Renal pelvis (tissue), 4 donors: Measurements from ENCODE around the gene UBAC1. TPM values are rescaled to one million over a fixed set of nuclear protein-coding genes. Genes with fewer than 3 reads are reported as not detected.
"Not testable (repeated sequence)": the region's sequence is repeated elsewhere in the genome, so short reads cannot be mapped to it uniquely, and the experiment has no call there.

ENCODE experiments used
- DNase-seq: peaks from one replicate; pipeline ENCODE4 v3.0.0-alpha.2; 2013
- polyA plus RNA-seq, 3 donors: library from polyadenylated mRNA; unstranded; fragments of 120-200 nt; gene quantifications; one replicate each; pipeline ENCODE4 v1.2.1, GENCODE V29; 2013; ENCODE audit not compliant: insufficient read length in 3 of 3

The UBAC1 gene
- polyA plus RNA-seq, 3 donors = 32.7 to 38.1 (median 32.8) TPM

DNA sequence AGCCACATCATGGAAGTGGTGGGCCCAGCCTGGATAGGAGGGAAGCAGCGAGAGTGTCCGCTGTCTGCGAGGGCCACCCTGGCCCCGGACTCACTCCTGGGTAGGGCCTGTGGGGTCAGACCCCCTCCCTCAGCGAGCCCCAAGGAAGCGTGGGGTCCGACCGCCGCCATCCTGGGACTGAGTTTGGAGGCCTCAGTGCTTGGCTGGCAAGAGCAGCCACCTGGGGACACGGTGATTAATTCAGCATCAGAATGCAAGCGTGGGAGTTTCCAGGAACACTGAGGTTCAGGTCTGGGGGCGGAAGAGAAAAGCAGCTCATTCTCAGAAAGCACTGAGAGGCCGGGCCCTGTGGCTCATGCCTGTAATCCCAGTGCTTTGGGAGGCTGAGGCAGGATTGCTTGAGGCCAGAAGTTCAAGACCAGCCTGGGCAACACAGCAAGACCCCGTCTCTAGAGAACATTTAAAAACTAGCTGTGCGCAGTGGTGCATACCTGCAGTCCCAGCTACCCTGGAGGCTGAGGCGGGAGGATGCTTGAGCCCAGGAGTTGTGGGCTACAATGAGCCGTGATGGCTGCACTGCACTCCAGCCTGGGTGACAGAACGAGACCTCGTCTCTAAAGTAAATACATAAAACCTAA is 35.6 kb downstream of the UBAC1 start:
- no peak for DNase-seq

DNA sequence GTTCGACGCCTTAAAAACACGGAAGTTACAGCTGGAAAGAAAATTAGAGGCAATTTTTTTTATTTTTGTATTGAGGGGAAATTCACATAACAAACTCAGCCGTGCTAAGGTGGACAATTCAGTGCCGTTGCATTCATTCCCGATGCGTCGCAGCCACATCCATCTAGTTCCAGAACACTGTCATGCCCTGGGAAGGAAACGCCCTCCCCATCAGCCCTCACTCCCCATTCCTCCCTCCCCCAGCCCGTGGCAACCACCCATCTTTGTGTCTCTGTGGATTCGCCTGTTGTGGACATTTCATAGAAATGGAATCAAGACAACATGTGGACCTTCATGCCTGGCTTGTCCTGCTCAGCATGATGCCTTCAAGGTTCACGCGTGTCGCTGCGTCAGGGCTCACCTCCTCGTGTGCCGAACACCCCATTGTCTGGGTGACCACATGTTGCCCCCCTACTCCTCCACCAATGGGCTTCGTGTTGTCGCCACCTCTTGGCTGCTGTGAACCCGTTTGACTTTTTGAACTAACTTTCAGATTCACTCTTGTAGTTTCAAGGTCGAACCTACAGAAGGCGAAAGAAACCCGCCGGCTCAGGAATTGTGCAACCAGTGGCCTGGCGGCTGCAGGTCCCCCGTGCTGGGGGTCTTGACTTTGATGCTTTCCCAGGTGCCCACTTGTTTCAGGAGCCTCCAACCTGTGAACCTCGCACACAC is 36.4 kb downstream of the UBAC1 start:
- no peak for DNase-seq

DNA sequence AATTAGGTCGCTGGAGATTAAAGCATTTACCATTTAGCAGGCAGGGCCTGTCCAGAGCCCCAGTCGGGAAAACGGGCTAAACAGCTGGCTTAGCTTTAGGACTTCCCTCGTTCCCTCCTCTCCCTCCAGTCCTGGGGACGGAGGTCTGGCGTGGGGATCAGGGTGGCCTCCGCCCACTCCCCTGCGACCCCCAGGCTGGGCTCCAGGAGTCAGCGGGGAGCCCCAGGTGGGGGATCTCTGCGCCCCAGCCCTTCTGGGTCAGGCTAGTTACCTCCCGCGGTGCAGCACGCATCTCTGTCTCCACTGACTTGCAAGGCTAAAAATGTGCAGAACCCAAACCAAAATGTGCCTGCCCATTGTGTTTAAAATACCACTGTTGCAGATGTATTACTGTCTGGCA is 37.7 kb downstream of the UBAC1 start:
- no peak for DNase-seq

- no peak for DNase-seq
These were observed 39.3 kb downstream of the UBAC1 start for GRCh38 chr9:135921749-135922310.

DNA sequence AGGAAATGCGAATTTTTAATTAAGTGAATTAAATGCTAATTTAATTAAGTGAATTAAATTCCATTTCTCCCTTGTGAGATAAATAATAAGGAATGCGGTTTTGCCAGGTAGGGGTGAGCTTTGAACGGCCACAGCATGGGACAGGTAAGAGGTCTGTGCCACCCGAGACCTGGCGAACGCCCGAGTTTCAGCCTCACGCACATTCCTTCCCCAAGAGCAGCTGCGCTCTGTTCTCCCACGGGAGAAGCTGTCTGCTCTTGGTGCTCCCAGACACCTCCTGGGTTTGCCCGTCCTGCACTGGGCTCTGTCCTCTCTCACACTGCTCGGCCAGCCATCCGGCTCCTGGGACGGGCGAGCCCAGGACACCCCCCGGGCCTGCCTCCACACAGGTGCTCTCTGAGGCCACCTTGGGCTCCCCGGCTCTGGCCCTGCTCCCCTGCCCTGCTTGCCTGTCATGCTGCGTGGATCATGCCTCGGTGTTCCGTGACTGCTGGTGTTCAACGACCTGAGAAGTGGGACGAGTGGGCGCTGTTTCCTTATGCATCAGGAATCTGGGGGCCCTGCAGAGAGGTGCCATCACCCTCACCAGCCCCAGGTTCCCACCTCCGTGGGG is 40.1 kb downstream of the UBAC1 start:
- no peak for DNase-seq

GRCh38 chr9:135920256-135920930 is 40.8 kb downstream of the UBAC1 start:
- no peak for DNase-seq

DNA sequence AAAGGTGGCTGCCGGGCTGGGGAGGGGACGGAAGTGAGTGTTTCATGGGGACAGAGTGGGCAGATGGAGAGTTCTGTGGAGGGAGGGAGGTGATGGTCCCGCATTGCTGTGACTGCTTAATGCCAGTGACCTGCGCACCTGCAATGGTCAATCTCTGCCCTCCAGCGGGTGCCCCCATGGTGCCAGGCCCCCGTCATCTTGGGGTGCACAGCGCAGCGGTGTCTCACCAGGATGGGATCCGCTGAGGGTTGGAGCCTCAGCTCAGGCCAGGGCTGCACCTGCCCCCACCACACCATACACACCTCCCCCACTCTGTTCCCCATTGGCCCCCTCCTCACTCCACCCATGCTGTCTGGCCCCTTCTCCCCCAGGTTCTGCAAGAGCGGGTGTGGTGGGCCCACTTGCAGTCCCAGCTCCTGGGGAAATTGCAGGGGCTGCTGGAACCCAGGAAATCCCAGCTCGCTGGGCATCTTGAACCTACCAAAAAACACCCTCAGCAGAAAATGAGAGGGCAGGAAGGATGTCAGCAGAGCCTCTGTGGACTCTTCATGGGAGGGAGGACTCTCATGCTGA is 41.8 kb downstream of the UBAC1 start:
- no peak for DNase-seq

DNA sequence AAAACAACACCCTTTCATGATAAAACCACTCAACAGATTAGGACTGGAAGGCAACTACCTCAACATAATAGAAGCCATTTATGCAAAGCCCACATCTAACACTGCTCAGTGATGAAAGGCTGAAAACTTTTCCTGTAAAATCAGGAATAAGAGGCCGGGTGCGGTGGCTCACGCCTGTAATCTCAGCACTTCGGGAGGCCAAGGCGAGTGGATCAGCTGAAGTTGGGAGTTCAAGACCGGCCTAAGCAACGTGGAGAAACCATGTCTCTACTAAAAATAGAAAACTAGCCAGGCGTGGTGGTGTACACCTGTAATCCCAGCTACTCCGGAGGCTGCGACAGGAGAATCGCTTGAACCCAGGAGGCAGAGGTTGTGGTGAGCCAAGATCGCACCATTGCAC is 44.9 kb downstream of the UBAC1 start:
- DNase-seq = not testable (repeated sequence)

GRCh38 chr9:135914921-135915320 is 46.3 kb downstream of the UBAC1 start:
- no peak for DNase-seq

DNA sequence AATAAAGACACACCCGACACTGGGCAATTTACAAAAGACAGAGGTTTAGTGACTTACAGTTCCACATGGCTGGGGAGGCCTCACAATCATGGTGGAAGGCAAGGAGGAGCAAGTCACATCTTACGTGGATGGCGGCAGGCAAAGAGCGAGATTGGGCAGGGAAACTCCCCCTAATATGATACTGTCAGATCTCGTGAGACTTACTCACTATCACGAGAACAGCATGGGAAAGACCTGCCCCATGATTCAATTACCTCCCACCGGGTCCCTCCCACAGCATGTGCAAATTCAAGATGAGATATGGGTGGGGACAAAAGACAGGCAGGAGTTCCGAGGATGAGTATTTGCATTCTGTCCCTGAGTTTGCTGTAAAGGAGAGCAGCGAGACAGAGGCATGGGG is 49.9 kb downstream of the UBAC1 start:
- not testable (repeated sequence) for DNase-seq

DNA sequence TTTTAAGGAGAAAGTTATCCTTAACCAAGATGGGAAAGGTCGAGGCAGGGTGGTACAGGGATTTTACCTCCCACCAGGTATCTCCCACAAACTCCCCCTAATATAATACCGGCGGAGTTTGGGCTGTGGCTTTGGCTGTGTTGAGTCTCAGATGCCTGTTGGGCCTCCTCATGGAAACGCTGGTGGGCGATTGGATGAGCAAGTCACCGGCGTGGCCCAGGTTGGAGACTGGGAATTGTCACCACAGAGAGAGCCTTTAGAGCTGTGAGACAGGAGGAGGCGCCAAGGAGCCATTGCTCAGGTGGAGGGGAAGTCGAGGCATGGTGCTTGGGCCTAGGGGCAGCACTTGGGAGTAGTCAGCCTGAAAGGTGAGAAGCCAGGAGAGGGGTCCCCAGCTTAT is 50.4 kb downstream of the UBAC1 start:
- DNase-seq = no peak

- DNase-seq = no peak
These were observed 51.0 kb downstream of the UBAC1 start for GRCh38 chr9:135910216-135910615.

GRCh38 chr9:135909371-135909770 is 51.8 kb downstream of the UBAC1 start:
- no peak for DNase-seq

DNA sequence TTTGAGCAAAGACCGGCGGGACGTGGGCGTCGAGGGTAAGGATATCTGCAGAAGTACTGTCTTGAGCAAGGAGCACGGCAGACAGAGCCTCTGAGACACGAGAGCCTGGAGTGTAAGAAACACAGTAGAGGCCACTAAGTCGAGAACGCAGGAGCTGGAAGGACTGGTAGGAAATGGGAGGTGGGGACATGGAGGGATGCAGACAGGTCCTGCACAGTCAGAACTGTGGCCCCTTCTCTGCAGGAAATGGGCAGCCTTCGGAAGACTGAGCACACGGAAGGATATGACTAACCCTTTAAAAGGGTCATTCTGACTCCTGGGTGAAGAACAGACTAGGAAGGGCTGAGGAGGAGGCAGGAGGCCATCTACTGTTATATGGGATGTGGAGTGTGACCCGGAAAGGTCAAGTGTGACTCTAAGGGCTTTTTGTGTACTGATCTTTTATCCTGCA is 52.4 kb downstream of the UBAC1 start:
- DNase-seq = no peak

DNA sequence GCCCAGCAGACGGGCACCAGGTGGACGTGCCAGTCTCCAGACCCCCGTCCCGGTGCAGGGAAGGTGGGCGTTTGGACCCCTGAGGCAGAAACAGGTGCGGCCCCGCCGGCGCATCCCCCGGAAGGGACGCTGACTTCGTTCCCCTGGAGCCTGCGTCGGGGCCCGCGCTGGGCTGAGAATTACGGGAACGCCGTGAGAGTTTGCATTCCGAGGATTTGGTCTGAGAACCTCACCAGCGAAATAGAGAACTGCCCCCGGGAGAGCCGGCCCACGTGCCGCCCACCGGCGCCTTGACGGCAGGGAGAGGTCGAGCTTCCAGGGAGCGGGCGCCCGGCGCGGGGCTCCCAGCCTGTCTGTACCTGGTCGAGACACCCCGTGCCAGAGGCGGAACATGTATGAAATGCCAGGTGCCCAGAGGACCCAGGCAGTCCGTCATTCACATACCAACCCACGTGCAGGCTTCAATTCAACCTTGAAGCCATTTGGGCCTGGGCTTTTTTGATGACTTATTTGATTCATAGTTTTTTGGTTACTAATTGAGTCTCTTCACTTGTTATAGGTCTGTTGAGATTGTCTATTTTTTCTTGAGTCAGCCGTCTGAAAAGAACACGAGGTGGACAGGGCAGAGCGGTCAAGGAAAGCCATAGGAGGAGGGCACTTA is 53.0 kb downstream of the UBAC1 start:
- DNase-seq = no peak

DNA sequence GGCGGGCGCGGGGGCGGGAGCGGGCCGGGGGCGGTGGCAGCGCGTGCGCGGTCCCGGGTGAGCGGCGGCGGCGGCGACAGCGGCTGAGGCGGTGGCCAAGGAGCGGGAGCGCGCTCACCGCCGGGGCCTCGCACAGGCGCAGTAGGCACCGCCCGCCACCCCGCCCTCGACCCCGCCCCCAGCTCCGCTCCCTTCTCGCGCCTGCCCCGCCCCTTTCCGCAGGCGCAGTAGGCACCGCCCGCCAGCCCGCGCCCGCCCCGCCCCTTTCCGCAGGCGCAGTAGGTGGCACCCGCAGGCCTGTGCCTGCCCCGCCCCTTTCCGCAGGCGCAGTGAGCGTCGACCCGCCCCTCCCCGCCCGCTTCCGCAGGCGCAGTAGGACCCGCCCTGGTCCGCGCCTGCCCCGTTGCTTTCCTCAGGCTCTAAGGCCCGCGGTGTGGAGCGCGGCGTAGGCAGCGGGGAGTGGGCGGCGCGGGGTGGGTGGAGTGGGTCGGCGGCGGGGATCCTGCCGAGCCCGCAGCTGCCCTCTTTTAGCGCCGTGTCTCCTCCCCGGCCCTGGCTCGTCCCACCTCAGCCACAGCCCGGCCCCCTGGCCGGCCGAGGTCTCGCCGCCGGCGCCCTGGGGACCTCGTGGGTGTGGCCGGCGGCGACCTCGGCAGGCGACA is 53.6 kb downstream of the UBAC1 start, which contains the start of gene CAMSAP1:
Gene CAMSAP1, minus strand, starts transcription at position 116 of the 662 bp plus-strand sequence. CDS start 387 bp downstream, outside the sequence.
- peak; percentile 93 for DNase-seq

GRCh38 chr9:135907006-135907430 is 54.2 kb downstream of the UBAC1 start:
- peak; percentile 24 for DNase-seq

DNA sequence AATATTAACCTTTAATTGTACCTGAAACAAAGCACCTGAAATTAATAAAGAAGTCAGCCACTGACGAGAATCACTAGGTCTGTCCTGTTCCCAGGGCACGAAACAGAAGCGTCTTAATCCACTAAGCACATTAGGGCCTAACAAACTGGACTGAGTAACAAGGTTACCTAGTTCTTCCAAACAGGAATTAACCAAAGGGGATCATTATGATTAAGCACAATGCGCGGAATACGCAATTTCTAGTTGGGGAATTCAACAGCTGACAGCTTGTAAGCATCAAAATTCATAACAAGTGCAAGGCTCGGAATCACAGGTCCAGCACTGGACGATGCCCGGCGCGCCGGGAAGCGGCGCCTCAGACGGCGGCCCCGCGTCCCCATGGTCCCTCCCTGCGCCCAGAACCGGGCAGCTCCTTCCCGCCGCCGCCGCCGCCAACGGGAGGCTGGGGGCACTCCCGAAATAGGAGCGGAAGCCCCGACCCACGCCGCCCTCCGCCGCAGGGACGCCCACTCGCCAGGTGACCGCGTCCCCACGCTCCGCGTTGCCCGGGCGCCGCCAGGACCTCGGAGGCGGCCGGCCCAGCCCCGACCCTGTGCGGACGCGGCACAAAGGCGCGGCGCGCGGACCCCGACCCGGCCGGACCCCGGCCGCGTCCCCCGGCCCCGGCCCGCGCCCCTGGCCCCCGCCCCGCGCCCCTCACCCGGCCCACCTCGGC is 54.7 kb downstream of the UBAC1 start:
- DNase-seq = peak; percentile 28

DNA sequence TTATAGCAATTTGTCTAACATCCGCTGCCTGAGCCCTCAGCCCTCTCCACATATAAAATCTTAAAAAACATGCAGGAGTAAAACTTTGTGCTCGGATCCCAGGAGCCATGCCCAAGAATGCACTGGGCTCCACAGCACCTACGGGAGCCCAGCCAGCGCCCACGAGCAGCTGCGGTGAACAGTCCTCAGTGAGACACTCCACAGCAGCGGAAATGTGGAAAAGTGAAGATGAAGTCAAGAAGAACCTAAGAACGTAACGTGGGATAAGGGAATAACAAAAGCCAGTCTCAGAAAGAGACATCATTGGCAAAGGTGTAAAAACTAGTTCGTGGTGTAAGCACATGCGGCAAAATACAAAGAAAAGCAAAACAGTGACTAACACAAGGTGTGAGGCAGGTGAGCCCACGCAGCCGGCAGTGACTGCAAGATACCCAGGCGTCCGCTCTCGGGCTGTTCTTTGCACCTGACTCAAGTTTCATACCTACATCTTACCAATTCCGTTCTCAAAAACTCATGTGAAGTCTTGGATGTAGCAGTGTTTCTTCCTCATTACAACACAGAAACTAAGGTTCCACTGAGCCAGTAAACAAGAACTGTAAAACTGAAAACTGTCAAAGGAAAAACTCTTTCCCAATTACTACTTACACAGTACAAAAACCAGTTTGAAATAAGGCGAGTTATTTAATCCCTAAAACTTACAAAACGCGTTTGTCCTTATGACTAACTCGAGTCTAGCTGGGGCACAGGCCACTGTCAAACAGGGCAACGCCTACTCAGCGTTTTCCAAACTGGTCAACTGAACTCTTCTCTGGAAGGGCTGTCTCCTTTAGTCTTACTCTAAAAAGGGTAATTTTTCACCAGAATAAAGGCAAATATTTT is 55.6 kb downstream of the UBAC1 start:
- DNase-seq = no peak
